Stimulated activated CD8-positive, alpha-beta memory T cell treated with anti-CD3 and anti-CD28 coated beads, Interleukin-7, amount 100 ng/mL, for 1 hour (primary cell): ENCODE data around the gene DIP2C.
"Not testable (repeated sequence)": the region's sequence is repeated elsewhere in the genome, so short reads cannot be mapped to it uniquely, and the experiment has no call there.

Source experiments
- DNase-seq, 2 donors: peaks; one replicate each; pipeline ENCODE4 v3.0.0-alpha.2; 2020; ENCODE audit warnings: low read depth in 2 of 2

Gene DIP2C

DNA sequence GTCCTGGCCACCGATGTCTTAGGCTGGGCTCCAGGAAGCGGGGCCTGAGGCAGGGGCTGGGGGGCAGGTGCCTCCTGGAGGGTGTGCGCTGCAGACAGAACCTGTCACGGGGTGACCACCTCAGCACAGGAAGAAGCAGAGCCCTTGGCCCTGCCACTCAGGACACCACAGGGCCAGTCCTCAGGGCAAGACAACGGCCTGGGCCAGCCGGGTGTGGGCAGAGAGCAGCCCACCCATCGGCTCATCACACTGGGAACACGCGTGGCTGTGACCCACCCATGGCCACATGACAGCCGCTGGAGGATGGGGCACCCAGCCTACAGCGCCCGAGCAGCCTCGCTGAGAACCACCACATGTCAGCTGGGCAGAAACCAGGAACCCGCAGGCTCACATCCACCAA lies 5.9 kb upstream of the DIP2C start:
- DNase-seq = no peak

DNA sequence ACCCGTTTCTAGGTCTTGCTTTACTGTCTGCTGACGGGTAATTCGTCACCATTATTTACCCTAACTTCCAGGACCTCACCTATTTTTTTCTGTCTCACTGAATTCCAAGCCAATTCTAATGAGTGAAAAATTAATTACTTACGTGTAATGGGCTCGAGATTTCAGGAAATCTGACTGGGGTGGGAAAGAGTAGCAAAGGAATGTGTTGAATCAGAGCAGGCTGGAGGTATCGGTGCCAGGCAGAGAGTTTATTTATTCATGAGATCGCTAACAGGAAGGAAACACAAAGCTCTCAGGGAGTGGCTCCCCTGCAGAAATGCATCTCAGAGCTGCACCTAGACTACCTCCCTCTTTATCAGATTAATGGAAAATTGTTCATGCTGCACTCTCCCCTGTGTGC lies 4.0 kb upstream of the DIP2C start:
- no peak for DNase-seq

DNA sequence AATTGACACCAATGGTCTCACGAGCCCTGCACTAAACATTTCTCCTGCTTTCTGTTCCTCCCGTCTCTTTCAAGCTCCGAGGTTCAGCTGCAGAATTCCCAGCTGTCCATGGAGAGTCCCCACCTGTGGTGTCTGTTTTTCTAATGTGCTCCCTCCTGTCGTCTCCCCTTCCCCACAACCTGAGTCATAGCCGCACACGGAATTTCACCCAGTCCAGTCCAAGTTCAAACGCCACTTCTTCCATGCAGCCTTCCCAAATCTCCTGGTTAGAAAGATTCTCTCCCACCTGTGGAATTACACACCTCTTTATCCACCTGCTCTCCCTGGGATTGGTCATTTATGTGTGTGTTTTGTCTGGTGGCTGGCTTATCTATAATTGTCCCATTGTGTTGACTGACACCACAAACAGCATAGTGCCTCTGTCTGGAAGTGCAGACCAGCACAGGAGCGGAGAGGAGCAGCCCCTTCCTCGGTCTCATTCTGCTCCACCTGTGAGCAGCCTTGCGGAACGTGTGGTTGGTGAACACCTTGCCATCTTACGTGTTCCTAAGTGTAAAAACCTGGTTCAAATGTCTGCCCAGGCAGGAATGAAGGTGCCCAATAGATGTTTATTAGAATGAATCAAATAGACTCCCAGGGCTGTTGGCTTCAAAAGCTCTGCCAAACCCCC lies 3.3 kb upstream of the DIP2C start:
- DNase-seq = no peak

DNA sequence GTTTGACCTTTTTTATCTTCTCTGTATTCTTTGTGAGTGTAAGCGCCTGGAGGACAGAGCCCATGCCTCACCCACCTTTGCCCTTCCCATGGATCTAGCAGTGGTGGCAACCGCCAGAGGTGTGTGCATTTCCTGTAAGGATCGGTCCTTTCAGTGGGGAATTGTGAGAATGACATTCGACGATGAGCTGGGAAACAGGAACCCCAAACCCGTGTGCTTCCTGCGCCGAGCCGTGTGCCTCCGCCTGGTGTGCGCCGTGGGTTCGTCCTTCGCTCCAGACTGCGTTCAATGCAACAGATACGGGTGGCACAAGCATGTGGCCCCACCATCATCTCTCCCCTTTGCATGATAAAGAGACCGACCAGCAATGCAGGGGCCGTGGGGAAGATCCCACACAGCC lies 1.7 kb upstream of the DIP2C start:
- no peak for DNase-seq

DNA sequence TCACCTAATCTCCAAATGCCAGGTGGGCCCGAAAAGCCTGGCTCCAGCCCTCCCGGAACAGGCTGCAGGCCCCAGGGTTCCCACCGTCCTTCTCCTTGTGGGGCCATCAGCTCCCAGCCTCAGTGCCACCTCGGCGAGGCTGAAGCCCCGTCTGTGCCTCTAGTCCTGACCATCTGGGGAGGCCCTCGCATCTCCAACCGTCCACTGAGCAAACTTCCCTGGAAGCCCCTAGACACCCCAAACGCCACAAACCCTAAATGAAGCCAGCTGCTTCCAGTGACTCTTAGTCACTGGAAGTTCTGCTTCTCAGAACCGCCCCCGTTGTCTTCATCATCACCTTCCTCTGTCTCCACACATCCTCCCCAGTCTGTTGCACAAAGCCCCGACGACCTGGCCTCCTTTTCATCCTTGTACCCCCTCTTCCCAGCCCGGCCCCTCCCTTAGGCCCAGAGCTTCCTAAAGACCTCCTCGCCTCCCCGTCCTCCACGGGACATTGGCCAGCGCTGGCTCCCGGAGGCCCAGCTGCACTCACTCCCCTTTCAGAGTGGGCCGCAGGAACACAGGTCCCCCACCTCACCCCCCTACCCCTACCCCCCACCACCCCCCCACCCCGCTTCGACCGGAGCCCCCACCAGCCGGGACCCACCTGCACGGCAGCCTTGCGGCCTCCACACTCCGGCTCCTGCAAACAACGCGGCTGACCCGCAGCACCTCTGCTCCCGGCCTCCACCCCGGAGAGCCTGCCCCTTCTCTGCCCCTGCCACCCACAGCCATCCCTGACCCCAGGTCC lies 1.1 kb upstream of the DIP2C start:
- DNase-seq = no peak

DNA sequence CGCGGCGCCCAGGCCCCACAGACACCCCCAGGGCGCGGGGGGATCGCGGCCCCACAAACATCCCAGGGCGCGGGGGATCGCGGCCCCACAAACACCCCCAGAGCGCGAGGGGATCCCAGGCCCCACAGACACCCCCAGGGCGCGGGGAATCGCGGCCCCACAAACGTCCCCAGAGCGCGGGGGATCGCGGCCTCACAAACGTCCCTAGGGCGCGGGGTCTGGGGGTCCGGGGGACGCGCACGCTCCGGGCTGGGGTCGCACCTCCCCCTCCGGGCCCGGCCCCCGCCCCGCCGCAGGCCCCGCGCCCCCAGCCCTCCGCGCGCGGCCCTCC lies 382 bp downstream of the DIP2C start:
- no peak for DNase-seq

DNA sequence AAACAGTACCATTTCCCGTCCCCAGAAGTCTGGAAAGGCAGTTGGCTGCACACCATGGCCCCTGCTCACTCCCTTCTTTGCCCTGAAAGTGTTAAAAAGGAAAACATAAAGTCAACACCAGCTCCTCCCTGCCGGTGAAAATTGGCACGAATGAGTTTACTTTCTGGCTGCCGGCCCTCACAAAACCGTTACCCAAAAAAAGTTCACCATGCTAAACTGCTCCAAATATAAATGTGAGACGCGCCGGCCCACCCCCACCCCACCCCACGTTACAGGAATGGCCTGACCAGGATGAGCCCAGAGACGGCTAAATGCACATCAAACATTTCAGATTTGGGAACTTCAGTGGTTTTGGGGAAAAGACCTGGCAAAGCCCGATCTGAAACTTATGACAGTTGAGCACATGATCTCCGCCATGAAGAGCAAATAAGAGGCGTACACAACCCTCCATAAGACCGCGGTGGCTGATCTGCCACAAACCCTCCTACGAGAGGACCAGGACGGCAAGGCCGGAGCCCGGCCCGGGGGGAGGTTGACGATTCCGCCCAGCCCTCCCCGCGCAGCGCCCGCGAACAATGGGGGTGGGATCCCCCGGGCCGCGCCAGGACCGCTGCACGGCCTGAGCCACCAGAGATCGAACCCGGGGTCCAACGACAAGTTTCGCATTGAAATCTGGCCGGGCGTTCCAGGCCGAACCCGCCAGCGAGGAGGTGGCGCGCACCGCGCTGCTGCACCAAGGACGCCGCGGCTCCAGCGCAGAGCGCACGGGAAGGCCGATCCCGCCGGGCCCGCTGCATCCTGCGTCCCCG lies 952 bp downstream of the DIP2C start:
- DNase-seq = no peak

DNA sequence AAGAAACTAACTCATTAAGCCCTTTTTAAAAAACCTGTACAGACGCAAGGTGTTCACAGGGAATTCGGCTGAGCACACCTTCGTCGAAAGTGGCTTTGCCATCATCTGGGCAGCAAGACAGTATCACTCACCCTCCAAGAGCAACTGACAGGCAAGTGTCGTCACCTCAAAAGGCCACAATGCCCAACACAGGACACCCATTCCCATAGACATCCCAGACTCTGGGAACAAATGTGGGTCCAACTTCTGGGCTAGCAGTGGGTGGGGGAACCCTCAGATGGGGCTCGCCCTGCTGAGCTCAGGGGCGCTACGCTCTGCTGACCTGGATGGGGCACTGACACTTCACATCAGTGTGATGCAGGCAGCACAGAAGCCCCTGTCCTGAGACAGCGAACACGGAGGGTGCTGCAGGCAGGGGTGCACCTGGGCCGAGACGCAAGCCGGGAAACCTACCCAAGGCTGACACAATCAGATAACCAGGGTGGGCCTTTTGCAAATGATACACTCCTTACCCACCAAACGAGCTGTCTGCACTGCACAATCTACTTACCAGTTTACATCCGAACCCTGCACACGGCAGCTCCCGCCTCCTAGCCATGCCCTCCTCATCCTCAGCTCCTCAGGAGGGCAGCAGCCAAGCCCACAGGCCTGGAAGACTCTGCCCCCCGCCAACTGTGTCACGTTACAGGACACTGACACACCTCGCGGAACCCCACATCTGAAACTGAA lies 1.7 kb downstream of the DIP2C start:
- DNase-seq = no peak

DNA sequence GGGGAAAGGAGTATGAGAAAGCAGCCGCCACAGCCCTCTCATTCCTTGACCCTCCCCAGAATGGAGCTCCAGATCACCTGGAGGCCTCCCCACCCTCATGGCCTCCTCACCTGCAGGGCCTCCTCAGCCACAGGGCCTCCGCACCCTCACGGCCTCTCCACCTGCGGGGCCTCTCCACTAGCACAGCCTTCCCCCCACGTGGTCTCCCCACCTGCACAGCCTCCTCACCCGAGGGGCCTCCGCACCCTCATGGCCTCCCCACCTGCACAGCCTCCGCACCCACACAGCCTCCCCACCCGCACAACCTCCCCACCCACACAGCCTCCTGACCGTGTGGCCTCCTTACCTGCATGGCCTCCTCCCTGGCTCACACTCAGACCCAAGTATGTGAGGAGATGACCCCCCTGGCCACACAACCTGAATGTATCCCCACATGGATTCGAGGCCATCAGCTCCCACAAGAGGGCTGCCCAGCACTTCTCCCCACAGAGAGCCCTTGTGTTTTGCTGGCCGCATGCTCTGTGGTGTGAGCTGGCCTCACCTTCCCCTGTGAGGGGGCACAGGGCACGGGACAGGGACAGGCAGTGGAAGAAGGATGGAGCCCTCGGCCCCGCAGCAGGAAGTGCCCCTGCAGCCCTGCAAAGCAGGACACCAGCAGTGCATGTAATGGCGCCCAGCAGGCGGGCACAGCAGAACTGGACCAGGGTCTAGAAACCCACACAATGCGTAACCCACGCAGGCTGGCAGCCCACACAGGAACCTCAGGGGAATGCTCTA lies 3.1 kb downstream of the DIP2C start:
- DNase-seq = no peak

DNA sequence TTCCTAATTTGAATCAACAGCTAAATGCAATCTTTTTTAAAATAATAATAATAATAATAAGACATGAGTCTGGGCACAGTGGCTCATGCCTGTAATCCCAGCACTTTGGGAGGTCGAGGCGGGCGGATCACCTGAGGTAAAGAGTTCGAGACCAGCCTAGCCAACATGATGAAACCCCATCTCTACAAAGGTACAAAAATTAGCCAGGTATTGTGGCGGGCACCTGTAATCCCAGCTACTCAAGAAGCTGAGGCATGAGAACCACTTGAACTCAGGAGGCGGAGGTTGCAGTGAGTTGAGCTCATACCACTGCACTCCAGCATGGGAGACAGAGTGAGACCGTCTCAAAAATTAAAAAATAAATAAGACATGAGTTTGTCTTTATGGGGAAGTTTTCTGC lies 3.9 kb downstream of the DIP2C start:
- DNase-seq = no peak

DNA sequence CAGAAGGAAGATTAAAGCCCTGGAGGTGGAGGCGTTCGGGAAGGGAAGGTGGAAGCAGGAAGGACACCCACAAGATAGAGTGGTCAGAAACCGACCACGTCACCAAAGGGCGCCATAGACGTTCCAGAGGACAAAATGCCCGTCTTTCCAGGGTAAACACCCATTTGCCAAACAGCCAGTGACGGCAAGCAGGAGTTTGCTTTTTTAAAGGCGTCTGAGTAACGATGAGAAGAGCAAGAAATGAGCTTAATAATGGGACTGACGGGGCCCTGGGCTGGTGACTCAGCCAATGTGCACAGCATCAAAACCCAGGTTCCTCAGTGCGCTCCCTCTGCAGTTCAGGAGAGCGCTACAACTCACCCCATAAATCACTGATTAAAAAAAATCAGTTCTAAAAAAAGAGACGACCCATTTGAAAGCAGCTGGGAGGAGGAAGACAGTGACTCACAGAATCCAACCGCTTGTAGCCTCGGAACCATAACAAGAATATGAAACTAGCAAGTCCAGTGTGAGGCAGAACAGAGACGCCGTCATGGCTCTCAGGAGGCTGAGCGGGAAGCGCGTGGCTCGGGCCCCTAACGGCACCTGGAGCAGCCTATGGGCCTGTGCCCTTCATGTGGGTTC lies 5.9 kb downstream of the DIP2C start:
- DNase-seq = no peak

DNA sequence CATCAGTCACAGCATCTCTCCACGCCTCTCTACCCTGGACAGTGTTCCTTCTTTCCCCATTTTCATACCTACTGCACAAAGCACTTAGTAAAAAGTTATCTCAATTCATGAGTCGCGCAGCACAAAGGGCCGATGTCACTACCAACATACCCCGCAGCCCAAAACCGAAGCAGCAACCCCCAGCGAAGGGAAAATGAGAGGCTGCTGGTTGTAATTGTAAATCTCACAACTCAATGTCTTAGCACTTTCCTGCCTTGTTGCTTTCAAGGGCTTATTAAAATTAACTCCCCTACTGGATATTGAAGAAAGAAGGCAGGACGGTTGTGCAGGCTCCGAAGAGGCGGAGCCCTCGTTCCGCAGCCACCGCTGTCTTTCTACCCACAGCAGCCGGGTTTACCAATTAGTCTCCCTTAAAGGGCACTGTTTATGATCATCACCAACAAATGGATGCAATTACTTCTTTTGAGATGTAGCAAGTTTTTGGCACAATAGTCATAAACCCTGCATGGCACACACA lies 6.5 kb downstream of the DIP2C start:
- no peak for DNase-seq

DNA sequence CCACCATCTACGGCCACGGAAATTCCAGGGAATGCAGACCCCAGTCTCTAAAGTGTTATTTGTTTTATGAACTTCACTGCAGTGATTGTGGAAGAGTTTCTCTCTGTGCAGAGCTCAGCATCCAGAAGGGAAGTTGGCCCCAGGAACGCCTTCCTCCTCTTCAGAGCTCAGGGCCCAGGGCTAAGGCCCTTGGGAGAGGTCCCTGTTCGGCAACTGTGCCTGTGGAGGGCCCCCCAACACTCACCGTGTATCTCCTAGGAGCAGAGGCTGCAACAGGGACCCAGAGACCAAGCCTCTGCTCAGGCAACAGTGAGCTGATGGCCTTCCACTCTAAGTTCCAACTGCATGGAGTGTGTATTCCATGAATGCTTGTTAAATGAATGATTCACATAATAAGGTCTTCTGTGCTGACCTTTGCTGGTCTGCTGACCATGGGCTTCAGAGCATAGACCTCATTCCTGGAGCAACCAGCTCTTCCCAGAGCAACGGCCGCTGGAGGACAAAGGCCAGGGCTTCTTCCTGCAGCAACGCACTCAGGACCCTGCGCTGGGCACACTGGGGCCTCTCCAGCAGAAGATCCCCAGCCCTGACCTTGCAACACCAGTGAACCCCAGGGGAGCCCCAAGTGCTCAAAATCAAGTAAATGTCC lies 7.7 kb downstream of the DIP2C start:
- no peak for DNase-seq

DNA sequence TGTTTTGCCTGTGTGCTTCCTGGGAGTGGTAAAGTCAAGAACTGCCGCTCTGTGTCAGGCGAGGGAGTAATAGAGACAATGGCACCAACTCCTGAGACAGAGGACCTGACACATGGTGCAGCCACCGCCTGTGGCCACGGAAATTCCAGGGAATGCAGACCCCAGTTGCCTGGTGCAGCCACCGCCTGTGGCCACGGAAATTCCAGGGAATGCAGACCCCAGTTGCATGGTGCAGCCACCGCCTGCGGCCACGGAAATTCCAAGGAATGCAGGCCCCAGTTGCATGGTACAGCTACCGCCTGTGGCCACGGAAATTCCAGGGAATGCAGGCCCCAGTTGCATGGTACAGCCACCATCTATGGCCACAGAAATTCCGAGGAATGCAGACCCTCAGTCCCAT lies 8.7 kb downstream of the DIP2C start:
- DNase-seq = no peak

DNA sequence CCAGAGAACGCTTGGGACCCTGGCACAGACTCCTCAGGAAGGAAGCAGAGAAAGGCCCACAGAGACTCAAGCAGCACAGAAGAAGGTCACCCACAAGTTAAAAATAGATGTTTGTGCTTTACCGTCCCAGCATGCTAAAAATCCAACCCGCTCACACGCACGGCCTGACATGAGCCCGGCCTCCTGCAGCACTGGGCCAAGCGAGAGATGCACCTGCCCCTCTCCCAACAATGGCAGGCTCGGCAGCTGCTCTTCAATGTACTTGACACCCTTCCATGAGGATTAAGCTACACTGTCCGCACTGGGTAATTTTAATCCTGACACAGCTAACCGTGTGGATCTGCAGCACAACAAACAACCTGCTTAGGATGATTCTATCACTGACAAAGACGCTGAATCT lies 9.3 kb downstream of the DIP2C start:
- no peak for DNase-seq

DNA sequence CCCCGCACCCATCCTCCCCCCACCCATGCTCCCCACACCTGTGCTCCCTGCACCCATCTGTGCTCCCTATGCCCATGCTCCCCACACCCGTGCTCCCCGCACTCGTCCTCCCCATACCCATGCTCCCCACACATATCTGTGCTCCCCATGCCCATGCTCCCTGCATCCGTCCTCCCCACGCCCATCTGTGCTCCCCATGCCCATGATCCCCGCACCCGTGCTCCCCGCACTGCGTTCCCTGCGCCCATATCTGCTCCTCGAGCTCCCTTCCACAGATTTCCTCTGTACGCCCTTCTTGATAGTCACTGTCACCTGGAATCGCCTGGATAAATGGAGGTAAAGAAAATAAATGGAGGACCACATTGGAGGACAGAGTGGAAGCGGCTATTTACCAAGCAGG lies 9.9 kb downstream of the DIP2C start:
- DNase-seq = no peak

DNA sequence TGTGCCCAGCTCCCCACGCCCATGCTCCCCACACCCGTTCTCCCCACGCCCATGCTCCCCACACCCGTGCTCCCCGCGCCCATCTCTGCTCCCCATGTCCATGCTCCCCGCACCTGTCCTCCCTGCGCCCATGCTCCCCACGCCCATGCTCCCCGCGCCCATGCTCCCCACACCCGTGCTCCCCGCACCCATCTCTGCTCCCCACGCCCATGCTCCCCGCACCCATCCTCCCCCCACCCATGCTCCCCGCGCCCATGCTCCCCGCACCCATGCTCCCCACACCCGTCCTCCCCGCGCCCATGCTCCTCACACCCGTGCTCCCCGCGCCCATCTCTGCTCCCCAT lies 10.8 kb downstream of the DIP2C start:
- DNase-seq = not testable (repeated sequence)

DNA sequence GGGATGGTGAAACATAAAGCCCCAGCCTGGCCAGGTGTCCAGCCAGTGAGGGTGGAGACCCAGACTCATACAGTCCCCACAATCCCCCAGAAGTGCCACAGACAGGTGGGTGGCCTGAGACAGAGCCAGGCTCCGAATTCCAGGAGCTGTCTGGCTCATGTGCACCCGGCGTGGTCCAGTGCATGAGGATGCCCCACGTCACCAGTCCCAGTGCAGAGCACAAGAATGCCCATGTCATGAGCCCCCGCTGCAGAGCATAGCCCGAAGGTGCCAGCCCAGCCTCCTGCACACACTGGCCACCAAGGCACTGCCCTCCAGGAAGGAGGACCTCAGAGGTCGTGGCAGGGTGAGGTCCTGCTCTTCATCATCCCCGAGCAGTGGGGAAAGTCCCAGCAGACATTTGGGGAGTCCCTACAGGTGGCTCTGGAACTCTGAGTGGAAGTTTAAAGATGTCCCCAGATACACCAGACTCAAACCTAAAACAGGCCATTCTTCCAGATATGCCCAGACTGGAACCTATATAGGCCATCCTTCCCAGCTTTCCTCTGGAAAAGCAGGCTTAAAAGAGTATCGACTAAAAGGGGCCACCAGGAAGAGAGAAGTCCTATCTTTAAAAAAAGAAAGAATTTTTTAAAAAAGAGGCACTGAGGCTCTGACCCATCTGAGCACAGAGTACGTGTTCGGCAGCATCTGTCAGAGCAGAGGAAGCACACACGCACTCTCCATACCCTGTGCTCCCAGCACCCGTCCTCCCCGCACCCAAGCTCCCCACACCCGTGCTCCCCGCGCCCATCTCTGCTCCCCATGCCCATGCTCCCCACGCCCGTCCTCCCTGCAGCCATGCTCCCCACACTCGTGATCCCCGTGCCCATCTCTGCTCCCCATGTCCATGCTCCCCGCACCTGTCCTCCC lies 11.5 kb downstream of the DIP2C start:
- DNase-seq = no peak

DNA sequence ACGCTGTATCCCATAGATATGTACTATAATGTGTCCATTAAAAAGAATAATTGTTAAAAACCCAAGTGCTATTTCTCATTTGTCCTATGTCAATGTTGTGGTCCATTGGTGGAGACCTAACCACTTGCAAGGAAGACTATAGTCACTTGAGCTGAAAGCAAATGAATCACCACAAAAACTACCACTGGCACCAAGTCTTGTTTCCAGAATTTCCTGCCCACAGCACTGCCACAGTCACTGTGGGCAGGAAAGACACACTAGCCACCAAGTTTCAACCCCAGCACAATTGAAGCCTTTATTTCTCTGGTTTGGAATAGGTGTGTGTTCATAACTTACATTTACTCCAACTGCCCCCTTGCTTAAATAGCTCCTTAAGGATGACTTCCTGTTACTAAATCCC lies 12.4 kb downstream of the DIP2C start:
- no peak for DNase-seq
